Stimulated activated CD8-positive, alpha-beta memory T cell treated with anti-CD3 and anti-CD28 coated beads, Interleukin-7, amount 100 ng/mL, for 48 hours (primary cell): ENCODE measurements around the gene PRKG2.

Experiments used
- DNase-seq, 2 donors: peaks; one replicate each; pipeline ENCODE4 v3.0.0-alpha.2; 2020; ENCODE audit warnings: low read depth in 1 of 2; ENCODE audit errors: extremely low read depth in 1 of 2

Gene PRKG2

DNA sequence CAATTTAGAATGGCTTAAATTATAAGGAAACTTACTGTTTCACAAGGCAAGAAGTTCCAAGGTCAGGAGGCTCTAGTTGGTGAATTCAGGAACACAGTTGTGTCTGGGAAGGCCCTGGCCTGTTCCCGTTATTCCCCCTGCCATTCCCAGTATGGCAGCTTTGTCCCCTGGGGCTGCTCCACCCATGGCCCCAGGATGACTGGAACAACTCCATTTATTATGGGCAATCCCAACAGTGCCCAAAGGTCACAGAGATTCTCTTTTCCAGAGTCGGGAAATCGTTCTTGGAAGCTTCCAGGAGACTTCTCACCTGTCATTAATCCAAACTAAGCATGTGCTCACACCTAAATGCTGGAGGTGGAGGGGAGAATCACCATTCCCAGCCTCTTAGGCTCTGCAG lies 2.8 kb upstream of the PRKG2 start:
- no peak for DNase-seq

DNA sequence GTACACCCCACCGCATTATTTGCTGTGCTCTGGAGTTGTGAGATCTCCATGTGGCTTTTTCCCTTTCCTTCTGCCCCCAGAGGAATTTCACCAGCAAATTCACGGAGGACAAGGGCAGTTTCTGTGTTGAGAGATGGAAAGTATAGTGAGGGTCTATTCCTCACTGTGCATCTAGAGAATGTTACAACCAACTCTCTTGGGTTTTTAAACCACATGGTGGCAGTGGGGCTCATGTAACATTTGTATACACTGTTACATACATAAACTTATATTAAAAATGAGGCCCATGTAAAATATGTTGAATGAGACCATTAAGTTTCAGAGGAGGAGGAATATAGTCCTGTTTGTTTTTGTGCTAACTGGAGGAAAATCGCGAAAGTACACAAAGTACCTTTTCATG lies 909 bp upstream of the PRKG2 start:
- no peak for DNase-seq

DNA sequence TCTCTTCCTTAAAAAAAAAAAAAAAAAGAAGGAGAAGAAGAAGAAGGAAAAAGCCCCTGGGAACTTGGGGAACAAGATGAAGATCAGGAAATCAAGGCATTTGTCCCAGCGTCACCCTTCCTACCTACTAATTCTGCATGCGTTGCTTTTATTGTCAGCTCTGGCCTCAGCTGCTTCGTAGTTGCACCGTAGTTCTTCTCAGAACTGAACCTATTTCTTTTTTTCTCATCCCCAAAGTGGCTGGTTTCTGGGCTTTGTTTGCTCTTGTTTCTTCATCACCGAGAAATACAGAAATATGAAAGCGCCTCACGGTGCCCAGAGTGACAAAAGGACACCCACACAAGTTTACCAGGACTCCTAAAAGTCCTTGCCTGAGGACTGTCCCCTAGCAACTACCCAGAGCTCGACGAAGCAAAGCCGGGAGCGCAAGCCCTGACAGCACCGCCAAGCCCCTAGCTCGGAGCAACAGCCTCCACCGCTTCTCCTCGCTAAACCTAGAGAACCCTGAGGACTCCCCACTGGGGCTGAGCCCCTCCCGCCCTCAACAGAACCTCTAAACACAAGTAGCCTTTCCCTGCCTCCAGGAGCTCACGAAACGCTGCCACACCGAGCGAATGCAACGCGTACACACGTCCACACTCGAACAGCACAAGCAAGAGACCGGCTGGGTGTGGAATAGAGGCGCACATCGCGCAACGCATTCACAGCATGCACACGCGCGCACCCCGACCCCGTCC lies 710 bp downstream of the PRKG2 start:
- no peak for DNase-seq

DNA sequence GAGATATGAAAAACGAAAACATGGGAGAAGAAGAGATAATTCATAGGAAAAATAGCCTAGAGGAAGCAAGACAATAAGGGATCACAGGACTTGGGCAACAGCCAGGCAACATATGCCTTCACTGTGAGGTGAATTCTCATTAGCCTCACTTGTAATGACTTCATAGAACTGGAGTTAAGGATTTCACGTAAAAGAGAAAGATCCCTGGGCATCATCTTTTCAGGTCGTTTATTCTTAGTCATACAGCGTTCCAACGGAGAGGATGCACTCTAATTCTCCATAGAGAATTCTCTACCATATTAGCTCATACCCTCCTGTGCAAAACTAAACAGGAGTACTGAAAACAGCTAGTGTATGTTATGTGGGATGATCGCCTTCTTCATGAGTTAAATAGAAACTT lies 1.4 kb downstream of the PRKG2 start:
- DNase-seq = no peak

DNA sequence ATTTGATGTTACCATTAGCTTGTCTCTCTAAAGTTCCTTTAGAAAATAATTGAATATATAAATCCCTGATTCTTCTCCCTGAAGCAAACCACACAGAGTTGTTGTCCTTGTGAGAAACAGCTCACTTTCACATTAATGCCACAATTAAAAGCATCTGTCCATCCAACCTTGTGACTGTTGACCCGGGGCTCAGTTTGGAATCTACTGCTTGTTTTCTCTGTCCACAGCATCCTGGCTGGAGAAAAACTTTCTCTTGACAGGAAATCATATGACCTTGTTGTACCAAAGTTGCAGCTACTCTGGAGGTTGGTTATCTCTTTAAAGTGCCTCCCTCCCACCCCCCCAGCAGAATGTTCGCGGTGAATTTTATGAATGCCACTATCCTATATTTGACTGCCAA lies 3.1 kb downstream of the PRKG2 start:
- no peak for DNase-seq

DNA sequence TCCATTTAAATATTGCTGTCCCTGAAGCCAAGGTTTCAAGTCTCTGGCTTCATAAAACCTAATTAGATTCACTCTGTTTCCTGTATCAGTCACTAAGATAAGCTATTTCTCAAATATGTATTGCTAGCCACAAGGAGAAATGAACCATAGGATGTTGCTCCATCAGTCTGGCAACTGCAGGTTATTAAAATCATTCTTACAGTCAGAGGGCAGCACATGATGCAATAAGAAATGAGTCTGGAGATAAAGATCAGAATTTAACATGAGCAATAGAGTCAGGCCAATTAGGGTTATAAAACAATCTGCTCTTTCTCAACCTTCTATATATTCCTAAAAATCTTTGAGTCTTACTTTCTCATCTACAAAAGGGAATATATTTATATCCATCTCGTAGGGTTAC lies 7.2 kb downstream of the PRKG2 start:
- no peak for DNase-seq

DNA sequence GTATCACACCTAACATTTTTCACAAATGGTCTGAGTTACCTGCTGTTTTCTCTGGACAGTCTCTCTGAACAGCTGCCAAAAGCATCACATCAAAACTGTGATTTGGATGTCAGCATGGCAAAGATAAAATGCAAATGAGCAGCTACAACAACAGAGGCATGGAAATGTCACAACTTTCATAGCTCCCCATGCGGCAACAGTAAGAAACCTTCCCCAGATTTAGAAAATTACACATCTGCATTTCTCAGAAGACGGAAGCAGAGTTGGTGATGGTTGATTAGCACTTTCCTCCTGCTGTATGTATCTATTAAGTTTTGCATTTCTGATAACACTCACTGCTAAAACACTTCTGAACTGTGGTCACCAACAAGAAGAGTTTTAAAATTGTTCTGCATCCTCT lies 9.7 kb downstream of the PRKG2 start:
- no peak for DNase-seq

DNA sequence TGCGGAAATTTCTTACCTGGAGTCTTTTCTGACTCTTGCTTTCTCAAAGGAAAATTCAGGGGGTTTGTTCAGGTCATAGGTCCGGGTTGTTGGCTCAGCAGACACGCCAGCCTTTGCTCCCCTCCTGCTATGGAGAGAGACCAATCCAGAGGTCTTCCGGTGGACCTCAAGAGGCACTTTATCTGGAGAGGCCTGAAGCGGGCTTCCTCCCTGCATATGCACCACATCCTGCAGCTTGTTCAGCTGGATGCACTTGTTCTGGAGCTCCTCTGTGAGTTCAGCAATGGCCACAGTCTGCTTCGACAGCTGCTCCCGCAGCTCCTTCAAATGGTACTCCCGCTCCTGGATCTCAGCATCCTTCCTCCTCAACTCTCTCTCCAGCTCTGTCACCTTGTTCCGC lies 10.5 kb downstream of the PRKG2 start:
- DNase-seq = no peak

DNA sequence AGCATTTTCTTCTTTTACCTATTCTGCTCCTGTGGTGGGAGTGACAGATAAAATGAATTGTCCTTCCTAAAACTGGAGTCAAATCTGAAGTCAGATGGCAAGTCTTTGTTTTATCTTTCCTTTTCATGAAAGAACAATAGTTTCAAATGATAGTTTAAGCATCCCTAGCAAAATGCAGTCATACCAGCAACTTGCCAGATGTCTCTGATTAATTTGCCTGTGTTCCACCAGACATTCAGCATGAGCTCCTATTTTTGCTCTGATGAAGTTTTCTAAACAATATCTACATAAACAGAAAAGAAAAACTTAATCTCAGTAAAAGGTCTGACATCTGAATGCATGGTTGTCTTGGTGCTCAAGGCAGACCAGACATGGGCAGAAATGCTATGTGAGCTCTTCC lies 15.2 kb downstream of the PRKG2 start:
- DNase-seq = no peak

DNA sequence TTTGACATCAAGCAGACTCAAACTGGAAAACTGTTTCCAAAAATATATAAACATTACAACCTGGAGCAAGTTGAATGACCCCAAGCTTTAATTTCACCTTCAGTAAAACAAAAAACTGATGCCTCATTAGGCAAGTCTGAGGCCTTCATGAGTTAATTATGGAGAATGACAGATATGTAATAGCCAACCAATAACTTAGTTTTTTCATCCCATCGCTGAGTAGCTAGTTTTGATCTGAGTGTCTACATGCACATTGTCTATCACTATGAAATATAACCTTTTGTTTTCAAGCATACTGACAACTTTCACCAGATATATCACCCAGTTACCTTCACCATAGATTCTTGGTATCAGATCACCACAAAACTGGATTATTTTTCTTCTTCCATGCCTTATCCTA lies 16.4 kb downstream of the PRKG2 start:
- DNase-seq = no peak

DNA sequence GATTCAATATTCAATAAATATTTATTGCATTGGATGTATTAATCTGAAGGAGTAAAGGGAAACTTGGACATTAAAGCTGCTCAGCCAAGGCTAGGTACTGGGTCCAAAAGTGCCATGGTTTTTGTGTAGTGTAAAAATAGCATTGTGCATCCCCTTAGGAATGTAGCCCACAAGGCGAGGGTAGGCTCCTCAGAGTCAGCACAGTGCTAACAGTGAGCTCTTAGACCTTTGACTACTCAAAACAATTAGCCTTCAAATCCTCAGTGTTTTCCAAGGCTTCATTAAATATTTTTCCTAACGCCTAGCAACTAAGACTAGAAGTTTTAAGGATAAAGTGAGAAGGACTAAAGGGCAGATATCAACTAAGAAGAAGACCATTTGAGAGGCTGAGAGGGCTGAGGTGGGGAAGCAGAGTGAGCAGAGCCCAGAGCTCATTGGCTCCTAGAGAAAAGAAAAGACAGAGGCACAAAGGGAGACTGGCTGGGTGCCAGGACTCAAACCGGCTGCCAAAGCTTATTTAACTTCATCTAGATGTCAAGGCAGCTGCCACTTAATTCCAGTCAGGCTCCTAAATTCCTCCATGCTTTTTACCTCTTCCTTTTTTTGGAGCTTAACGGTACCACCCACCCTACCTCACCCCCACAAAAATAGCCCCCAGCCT lies 17.0 kb downstream of the PRKG2 start:
- DNase-seq = no peak

DNA sequence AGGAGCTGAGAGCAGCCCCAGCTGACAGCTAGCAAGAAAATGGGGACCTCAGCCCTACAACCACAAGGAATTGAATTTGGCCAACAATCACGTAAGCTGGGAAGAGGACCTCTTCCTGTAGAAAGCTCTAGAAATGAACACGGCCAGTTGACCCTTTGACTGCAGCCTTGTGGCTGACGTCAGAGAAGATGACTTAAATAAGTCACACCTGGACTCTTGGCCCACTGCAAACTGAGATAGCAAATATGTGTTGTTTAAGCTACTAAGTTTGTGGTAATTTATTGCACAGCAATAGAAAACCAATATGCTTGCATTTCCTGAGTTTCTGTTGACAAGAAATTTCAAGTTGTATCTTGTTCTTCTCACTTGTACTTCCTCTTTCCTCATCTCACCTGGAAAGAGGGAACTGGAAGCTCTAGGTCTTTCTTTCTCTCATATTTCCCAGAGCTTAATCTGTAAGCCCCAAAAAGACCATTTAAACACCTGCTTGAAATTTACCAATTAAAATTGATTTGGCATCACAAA lies 18.8 kb downstream of the PRKG2 start:
- no peak for DNase-seq

DNA sequence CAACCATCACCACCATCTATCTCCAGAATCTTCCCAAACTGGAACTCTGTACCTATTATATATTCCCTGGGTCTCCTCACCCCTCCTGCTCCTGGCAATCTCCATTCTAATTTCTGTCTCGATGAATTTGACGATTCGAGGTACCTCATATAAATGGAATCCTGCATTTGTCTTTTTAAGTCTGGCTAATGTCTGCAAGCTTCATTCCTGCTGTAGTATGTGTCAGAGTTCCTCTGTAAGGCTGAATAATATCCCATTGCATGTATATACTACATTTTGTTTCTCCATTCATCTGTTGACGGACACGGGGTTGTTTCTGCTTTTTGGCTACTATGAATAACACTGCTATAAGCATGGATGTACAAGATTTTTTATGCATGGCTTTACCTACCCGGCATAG lies 19.5 kb downstream of the PRKG2 start:
- DNase-seq = no peak

DNA sequence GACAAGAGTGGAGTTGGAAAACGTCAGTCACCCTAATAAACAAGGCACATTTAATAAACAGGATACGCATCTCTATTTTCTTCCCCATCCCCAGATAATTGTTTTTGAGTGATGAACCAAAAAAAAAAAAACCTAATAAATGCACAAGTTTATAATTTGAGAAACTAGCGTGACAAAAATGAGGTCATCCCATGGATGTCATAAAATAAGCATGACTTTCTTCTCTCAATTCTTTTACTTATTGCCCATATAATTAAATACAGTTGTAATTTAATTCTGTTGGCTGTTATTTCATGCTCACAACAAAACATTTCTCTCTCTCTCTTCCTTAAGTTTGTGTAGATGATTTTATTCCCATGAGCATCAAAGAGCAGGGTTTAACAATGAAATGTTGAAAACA lies 20.7 kb downstream of the PRKG2 start:
- no peak for DNase-seq

DNA sequence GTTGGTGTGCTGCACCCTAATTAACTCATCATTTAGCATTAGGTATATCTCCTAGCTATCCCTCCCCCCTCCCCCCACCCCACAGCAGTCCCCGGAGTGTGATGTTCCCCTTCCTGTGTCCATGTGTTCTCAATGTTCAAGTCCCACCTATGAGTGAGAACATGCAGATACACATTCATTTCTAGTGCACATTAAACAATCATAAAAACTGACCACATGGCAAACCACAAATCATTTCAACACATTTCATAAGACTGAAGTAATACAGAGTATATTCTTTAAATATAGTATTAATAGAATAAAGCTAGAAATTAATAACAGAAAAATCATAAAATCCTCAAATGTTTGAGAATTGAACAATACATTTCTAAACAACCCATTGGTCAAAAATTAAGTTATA lies 34.1 kb downstream of the PRKG2 start:
- no peak for DNase-seq

DNA sequence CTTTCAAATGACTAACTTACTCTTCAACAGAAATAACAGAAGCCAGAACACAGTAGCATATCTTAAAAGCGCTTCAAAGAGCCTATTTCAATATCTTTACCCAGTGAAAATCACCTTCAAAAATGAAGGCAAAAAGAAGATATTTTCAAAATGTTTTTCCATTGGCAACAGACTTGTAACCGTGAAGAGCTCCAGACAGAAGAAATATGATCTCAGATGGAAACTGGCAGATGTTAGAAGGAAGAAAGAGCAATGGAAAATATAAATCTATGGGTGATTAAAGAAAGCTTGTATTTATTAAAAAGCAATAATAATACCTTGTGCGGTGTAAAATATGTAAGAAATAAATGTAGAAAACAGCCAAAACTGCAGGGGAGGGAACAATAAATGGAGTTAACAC lies 35.7 kb downstream of the PRKG2 start:
- DNase-seq = no peak

DNA sequence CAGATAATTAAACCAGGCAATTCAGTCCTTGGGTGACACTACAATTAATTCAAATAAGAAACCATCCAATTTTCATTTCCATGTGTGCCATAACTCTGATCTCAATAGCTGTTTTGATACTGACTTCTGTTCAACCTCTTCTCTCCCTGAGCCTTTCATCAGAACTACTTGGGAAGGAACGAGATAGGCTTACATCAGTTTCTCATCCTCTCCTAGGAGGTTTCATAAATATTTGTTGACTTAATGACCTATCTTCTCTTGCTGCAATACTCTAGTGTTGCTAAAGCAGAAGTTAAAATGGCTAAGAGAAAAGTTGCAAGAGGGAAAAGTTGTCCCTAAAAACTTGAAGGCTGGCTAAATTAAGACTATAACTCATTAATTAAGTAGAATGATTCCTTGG lies 41.8 kb downstream of the PRKG2 start:
- DNase-seq = no peak

DNA sequence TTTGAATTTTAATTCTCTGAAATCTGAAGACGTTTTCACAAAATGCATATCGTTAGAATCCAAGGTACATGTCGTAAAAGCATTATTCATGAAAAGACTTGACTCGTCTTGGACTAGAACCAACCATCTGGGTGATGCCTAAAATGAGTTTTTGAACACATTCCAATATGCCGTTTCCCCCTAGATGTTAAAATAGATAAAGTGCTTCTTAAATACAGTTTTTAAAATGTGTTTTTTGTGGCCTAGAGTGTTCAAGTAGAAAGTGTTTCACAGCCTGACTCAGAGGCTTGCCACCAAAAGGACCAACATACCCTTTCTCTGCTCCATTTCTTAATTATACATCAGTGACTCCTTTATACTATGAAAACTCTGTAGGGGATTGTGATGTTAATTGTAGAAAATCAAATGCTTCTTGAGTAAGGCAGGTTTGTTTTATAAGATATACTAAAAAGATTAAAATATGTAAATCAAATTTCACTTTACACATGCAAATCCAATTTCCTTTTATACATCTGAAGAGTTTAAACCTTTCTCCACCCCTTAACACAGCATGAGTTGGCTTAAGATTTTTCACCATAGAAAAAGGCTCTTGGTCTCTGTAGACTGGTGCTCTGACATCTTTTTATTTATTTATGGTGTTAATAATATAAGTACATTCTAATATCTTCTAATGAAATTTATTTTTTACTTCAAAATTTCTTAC lies 48.4 kb downstream of the PRKG2 start:
- DNase-seq = no peak

DNA sequence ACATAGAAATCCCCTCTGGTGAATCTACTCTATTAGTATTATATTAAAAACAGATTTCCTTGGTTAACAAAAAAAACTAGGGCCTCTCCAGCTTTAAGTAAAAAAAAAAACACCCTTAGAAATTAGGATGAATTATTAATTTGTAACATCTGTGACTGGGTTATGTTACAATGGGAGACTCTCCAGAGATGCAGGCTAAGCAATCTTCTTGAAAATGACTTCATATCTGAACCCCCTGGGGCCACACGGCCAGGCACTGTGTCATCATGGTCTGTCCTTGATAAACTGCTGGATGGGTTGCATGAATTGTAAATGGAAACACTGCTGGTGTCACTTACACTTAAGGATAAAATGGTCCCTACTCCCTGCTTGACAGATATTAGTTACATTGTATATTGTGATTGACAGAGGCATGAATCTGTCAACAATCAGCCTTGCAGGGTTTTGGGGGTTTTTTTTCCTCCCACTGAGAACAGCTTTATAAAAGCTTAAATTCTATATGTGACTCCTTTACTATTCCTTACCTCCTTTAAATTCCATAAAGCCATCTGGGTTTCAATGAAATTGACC lies 49.1 kb downstream of the PRKG2 start:
- no peak for DNase-seq

DNA sequence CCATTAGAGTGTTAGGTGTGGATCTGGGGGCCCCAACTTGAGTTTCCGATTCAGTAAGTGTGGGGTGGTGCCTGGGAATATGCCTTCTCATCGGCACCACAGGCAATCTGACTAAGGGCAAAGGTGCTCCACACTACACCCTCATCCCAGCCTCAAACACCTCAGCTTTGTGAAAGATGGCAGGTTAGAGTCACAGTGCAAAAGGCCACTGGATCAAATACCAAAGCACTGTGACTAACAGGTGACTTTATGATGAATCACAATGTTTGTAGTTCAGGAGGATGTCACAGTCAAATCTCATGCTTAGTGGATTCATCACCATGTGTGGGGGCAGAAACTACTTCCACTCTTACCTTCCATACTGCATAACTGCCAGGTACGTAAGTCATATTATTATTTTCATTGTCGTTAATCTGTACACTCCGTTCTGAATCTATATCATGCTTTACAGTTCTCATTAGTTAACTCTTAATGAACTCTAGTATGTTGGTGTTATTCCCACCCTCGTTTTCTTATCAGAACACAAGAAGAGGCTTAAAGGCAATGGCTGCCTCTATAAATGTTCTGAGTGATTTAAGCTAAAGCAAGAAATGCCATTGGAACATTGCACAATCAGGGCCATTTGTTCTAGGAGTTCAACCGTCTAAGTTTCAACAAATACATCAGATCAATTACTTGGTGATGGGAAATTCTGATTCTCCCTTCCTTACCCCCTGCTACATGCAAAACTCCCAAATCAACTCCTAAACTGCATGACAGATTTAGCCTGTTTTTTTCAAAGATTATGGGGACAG lies 50.2 kb downstream of the PRKG2 start:
- no peak for DNase-seq

DNA sequence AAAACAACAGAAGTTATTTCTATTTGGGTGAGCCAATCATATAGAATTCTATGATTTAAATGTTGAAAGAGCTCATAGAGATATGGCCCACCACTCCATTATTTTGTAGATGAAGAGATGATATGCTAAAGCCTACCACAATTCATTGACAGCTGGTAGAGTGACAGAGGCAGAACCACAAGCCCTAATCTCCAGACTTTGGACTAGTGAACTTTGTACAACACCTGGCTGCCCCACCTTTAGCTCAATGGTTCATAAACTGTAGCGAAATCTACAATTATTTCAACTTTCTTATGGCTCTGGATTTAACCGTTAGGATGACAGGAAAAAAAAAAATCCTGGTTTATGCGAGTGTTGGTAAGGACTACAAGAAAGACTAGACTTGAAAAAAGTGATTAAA lies 50.9 kb downstream of the PRKG2 start:
- DNase-seq = no peak
